ENCODE measurements around the gene CNBD2. TPM values are rescaled to one million over a fixed set of nuclear protein-coding genes. Genes with fewer than 3 reads are reported as not detected.
"Not testable (repeated sequence)": the region's sequence is repeated elsewhere in the genome, so short reads cannot be mapped to it uniquely, and the experiment has no call there.

CNBD2 gene
- total RNA-seq, 4 donors from 2014 or later, result 4.8 to 6.2 TPM; not detected in 2

DNA sequence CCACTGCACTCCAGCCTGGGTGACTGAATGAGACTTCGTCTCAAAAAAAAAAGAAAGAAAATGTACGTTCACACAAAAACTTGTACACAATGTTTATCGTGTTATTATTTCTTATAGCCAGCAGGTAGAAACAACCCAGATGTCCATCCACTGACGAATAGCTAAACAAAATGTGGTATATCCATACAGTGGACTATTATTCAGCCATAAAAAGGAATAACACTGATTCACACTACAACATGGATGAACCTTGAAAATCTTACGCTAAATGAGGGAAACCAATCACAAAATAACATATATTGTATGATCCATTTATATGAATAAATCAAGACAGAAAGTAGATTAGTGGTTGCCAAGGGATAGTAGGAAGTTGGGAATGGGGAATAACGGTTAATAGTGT is 111.1 kb downstream of the CNBD2 start:
- no peak for TF ChIP-seq POLR2A (IDR thresholded peaks at IDR 0.05)
- TF ChIP-seq, protein P1, sequence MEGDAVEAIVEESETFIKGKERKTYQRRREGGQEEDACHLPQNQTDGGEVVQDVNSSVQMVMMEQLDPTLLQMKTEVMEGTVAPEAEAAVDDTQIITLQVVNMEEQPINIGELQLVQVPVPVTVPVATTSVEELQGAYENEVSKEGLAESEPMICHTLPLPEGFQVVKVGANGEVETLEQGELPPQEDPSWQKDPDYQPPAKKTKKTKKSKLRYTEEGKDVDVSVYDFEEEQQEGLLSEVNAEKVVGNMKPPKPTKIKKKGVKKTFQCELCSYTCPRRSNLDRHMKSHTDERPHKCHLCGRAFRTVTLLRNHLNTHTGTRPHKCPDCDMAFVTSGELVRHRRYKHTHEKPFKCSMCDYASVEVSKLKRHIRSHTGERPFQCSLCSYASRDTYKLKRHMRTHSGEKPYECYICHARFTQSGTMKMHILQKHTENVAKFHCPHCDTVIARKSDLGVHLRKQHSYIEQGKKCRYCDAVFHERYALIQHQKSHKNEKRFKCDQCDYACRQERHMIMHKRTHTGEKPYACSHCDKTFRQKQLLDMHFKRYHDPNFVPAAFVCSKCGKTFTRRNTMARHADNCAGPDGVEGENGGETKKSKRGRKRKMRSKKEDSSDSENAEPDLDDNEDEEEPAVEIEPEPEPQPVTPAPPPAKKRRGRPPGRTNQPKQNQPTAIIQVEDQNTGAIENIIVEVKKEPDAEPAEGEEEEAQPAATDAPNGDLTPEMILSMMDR (IDR thresholded peaks at IDR 0.05), result no peak
- no peaks in the 10 kb centered on the region for H3K4me1 ChIP-seq
- no peaks in the 10 kb centered on the region for H3K27me3 ChIP-seq
- H3K4me3 ChIP-seq, result no peak overlapping the region
- H3K9me3 ChIP-seq, result no peaks in the 10 kb centered on the region
- H3K27ac ChIP-seq, result no peak overlapping the region
- H3K36me3 ChIP-seq, result no peaks in the 10 kb centered on the region
- no peak for DNase-seq
- intact Hi-C loops (cut with DNase I; ENCODE audit: low total_unique reads), result no loop called here

GRCh38 chr20:36079984-36080383 is 111.6 kb downstream of the CNBD2 start:
- H3K27ac ChIP-seq; intact Hi-C loops (cut with DNase I; ENCODE audit: low total_unique reads): not testable (repeated sequence)

More at GRCh38 chr20:36079984-36080383, 111.6 kb downstream of the CNBD2 start:
- not testable (repeated sequence) for H3K27me3 ChIP-seq, H3K4me3 ChIP-seq, DNase-seq, H3K4me1 ChIP-seq, H3K36me3 ChIP-seq, H3K9me3 ChIP-seq

Small RNA genes within 50 kb of the gene (small RNA-seq; reads per million reads assigned to genes)
- gene RNU6-937P, result not detected

Other genes with a start within 250 kb of the CNBD2 start
- 100 to 1,000 TPM; 232 to 592 (median 389) TPM for gene RBM39, start 226.3 kb upstream of the CNBD2 start, total RNA-seq
- 100 to 1,000 TPM in 1 of 4 donors, 10 to 100 TPM in 3; 35.3 to 109 (median 76.5) TPM for gene PHF20, start 196.6 kb upstream of the CNBD2 start, total RNA-seq
- gene SCAND1, start 14.1 kb upstream of the CNBD2 start, total RNA-seq, result 10 to 100 TPM; 18.8 to 71.2 (median 55.0) TPM
- 10 to 100 TPM in 2 of 4 donors, 1 to 10 TPM in 2; 4.9 to 69.2 (median 33.2) TPM for gene EPB41L1, start 186.2 kb downstream of the CNBD2 start, total RNA-seq